HG02678 (cell line): Measurements from ENCODE around the gene PCK1.

Experiments
- ATAC-seq: cut with Tn5 transposase; IDR thresholded peaks from one replicate; pipeline ENCODE4 v1.9.1; 2021; ENCODE audit warnings: mild to moderate bottlenecking, moderate library complexity; ENCODE audit not compliant: unreplicated experiment

The PCK1 gene

DNA sequence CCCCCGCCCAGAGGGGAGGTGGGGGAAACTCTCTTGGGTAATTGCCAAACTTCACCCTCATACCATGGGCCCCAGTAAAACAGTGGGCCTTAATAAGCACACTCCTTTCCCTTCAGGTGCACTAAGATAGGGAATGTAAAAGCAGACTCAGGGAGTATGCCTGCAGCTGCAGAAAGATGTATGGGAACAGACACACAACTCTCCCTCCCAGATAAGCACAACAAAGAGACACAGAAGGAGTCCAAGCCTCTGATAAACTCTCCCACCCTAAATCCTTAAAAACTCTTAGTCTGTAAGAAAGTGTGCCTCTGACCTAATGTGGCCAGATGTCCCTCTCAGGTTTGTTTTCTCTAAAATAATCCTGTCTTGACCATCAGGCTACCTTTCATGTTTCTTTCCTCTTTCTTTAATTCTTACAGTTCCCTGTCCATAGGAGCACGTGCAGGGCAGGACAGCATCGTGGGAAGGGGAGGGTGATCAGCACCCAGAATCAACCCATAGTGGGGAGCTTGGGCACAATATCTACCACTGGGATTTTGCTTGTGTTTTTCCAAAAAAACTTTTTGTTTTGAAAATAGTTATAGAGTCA is 24.7 kb upstream of the PCK1 start:
- ATAC-seq: no peak

DNA sequence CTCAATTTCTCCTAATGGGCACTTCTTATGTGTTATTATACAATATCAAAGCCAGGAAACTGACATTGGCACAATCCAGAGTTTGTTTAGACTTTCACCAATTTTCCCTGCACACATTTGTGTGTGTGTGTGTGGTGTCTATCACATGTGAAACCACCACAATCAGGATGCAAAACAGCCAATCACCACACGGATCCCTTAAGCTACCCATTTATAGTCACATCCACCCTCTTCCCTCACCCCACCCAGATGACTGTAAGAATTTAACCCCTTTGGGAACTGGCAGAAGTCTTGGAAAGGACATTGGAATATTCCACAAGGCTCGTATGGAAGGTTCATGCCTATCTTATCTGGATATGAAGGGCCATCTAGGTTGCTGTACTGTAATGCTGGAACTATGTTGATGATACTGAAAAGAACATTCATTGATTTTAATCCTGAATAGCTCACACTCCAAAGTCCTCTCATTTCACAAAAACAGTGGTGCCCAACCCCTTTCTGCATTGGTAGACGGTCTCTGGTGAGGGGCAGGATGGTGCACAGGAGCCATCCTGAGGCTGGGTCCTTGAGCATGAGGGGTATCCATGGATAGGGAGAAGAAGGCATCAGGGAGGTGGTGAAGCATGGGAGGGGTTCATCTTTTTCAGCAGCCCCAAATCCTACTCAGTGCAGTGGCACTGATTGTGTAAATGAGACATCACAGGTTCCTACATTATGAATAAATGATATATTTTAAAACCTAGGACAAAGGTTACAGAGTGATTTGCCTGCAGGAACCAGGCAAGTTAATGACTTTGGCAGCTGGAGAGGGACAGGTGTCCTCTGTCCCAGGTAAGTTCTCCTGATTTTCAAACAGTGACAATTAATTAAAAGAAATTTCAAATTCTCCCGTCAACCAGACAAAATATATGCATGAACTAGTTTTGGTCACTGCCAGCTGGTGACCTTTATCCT is 23.9 kb upstream of the PCK1 start:
- ATAC-seq: no peak

DNA sequence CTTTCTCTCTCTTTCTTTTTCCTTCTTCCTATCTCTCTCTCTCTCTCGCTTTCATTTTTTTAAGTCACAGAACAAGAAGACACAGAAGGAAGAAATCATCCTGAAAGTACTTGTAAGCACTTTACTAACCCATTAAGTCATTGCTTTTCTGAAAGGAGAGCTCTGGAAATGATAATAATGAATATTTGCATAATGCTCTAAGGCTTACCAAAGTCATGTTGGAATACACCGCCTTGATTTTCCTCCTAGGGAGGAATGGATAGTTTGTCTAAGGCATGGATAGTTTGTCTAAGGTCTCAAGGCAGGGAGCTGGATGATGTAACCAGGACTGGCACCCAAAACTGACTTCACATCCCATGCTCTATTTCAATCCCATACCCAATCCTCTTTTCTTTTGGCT is 23.1 kb upstream of the PCK1 start:
- ATAC-seq: no peak

DNA sequence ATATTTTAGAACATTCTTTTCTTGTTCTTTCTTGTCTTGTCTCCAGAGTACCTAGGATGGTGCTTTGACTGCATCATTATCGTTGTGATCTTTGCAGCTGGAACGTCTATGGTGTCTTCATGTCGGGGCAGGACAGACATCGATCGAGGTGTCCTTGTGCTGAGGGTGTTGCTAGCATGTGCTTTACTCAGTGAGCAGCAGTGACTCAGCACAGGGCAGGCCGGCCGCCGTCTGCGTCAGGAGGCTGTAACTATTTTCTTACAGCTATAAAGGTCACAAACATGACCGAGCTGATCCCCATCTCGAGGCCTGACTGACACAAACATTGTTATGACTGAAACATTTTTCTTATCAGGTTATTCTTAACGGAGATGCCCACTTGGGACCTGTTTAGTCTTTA is 21.0 kb upstream of the PCK1 start:
- ATAC-seq: no peak

DNA sequence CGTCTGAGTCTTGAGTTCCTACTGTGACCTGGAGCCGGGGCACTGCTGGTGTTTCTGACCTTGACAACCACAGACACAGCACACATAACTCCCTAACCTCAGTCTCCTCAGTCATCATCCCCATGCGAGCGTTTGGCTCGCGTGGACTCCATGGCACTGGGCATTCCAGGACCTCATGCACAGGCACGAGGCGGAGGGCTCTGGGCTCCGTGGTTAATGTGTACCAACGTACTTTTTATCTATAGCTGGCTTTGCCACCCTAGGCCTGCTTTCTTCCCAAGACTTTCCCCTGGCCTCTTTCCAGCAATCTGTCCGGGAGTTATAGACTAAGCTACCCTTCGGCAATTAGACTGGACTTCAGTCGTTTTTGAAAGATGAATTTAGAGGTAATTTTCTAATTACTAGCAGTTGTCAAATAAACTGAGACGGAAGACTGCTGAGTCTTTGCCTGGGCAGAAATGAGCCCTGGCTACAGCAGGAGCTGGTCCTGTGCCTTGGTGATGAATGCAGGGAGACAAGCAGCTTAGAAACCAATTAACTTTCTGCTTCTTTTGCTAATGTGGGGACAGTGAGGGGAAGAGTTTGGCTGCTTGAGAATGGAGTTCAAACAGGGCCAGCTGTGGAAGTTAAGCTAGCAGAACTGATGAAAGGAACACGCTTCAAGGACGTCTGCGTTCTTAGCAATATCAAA is 19.9 kb upstream of the PCK1 start:
- no peak for ATAC-seq

DNA sequence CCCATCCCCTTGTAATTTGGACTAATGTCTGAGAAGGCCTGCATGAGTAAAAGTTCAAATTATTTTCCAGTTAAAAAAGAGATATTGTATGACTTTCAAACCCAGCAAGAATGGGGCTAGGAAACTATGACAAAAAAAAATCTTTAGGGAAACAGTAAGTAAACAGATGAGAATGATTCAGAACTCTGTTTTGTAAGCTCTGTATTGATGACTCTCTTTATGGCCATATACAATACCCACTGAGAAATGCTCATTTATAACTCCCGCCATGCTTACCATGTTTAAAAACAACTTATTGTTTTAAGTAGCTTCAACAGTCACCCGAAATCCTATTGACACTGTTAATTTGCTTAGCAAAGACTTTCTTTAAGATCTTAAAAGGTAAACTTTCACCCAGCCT is 17.2 kb upstream of the PCK1 start:
- no peak for ATAC-seq

DNA sequence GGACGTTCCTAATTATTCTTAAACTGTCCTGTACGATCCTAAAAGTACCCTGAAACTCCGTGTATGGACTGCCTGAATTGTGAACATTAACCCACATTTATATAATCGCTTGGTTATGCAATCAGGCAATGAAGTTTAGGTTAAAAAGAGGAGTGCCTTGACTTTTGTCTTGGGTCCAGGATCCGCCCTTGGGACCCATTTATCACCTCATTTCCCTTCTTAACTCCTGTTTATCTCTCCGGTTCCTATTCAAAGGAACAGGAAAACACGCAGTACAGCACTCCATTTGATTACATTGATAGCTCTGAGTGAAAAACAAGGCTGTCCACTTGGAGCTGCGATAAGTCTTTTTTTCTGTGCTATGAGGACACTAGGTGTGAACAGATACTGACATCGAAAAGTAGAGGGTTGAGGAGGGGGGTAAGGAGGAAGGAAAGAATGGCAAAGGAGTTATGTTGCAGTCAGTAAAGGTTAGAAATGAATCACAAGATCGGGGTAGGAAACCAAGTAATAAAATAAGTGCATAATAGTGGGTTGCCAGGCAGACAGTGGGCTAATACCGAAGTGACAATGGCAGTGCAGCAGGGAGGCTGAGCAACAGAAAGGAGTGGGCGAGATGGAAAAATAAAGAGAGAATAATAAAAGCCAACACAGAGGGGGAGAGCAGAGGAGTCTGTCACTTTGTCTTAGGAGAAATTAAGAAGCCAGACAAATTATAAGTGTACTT is 15.9 kb upstream of the PCK1 start:
- no peak for ATAC-seq

DNA sequence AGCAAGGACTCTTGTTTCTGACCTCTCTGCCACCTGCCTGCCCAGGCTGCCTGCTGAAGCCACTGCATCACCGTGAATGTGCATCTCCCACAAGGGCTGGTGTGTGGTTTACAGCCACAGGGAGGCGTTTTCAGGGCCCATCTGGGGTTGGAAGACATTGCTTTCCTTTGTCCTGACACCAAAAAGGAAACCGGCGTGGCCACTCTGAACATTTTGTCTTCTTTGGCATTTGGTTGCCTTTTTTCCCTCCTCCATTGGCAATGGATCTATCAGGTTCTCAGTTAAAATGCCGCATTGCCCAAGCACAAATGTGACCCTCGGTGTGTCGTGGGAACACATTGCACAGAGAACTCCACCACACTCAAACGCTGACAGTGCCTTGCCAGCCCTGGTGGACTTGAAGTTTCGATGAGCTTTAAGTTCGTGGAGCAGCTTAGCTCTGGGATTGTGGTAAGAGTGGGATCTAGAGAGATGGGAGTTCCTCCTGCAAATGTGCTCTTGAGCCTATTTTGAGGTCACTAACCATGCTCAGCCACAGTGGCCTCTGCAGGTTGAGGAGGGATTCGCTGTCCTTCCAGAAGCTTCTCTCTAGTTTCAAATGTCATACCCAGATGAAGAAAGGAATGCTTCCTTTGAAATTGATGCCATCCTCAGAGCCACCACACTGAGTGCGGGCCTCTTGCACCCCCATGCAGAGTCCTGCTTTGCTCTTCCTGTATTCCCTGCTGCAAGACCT is 14.8 kb upstream of the PCK1 start:
- ATAC-seq: no peak

DNA sequence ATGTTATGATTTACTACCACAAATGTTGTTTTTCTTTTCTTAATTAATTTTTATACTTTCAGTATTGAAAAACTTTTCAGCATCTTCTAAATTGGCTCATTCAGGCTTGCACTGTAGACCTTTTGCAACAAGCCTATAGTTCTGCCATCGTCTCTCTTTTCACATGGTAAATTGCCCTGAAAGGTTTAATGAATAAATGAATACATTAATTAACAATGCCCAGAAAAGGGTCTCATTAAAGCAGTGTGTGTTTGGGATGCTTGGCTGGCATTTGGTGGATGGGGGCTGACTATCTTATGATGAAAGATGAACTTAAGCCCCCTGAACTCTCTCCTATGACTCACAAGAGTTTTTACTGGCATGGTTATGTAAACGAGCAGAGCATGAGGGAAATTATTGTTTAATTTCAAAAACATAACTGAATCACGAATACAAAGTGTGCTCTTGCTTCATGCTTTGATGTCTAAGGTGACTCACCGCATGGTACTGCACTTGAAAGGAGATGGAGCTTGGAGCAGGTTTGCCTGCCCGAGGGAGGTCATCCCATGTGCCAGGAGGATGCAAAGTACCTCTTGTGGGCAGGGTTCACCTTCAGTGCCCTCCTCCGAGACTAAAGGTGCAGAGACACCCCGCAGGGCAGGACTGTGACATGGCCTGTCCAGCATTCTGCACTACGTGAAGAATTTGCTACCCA is 13.8 kb upstream of the PCK1 start:
- no peak for ATAC-seq

DNA sequence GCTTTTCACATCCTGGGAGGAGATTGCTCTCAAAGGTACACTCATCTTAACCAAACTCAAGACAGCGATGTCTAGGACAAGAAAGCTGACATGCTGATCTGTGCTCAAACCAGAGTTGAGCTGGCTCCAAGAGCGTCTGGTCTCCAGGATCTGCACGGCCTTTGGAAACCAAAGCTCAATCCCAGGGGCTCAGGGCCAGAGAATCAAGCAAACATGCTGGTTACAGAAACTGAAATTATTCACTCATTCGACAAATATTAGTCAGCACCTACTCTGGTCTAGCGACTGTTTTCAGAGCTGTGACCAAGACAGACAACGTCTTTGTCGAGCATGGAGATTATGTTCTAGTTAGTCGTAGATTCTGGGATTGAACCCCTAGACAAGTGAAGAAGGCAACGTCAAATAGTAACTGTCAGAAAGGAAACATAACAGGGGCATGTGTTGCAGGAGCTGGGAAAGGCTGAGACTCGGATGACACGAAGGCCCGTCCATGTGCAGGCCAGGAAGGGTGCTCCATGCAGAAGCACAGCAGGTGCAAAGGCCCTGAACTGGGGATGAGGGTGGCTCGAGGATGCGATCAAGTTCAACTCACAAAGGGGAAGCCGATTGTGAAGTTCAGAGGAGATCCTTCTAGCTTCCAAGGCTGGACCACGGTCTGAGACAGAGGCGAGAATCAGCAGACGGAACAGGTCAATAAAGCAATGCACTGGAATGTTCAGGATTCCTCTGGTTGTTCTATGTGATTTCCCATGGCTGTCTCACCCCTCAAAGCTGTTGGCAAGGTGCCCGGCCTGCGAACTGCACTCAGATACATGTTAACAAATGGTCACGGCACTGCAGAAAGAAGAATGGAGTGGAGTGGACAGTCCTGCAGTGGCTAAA is 12.5 kb upstream of the PCK1 start:
- ATAC-seq: no peak

DNA sequence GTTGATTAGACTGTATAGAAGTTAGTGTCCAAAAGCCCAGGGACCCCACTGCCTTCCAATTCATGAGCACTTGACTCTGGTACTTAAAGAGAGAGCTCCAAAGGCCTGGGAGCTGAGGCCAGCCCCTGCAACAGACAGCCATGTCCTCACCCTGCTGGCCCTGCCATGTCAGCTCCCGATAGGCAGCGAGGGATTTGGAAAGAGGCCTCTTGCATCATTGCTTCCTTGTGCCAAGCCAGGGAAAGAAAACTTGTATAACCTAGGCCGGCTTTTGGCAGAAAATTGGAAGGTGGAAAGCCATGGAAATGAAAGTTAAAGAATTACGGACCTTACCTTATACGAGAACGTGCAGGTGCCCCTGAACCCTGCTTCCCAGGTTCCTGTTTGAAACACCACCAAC is 8.4 kb upstream of the PCK1 start:
- ATAC-seq: no peak

DNA sequence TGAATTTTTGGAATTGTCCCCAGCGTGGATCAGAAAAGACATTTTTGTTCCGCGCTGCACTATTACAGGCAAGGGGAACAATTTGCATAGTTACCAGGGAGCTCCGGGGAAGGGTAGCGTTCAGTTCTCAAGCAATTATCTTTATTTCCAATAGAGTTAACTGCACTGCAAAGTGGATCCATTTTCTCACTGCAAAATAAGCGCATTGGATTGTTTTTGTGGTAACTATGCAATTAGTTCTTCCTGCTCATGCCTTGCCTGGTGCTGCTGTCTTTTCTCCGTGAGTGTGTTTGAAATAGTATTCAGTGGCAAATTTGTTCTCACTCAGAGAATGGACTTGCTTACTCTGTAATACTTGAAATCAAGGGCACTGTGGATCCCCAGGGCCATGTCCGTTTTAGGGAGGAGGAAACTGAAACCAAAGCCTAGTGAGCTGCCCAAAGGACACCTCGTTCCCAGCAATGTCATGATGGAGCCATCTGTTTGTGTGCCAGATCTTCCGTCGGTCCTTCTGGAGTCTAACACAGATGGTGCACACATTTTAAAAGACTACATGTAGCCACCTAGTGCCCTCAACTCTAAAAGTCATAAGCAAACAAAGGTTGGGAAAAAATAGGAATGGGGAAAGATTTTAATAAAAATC is 7.4 kb upstream of the PCK1 start:
- no peak for ATAC-seq

DNA sequence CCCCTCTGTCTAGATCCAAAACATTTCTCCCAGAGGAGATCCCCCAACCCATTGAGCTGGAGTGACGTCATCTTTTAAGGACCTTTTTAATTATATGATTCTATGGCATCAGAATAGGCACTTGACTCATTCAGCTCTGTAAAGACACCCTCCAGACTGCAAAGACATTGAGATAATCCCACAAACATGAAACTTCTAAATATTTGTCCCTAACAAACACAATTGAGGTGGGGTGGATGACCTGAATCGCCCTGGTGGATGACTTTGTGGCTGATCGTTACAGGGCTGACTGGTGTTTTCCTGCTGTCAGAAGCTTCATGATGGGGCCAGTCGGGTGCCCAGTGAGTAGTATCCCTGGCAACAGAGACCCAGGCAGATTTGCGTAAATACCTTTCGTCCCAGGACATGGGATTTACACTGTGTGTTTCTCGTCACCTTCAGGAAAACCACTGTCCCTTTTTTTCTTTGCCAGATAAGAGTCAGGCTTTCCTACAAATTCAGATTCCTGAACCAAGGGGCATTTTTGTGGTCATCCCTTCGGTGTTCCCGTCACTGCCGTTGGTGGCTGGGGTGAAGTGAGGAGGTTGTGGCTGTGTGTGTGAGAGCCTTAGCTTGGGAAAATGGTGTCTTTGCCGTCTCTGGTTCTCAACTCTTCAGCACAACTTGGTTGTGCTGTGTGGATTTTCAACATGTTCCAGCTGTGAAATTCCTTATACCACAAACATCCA is 5.3 kb upstream of the PCK1 start:
- ATAC-seq: no peak

DNA sequence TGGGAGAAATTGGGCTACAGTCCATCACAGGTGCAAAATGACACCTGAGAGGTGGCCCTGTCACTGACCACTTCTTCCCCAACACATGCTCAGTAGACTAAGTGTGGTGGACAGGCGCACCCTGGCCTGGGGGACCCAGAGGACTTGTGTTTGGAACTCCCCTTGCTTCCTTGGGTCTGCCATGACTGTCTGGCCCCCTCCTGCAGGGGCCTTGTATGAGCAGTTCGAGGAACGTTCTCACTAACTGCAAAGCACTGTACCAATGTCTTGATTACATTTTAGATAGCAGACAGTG is 4.0 kb upstream of the PCK1 start:
- no peak for ATAC-seq

DNA sequence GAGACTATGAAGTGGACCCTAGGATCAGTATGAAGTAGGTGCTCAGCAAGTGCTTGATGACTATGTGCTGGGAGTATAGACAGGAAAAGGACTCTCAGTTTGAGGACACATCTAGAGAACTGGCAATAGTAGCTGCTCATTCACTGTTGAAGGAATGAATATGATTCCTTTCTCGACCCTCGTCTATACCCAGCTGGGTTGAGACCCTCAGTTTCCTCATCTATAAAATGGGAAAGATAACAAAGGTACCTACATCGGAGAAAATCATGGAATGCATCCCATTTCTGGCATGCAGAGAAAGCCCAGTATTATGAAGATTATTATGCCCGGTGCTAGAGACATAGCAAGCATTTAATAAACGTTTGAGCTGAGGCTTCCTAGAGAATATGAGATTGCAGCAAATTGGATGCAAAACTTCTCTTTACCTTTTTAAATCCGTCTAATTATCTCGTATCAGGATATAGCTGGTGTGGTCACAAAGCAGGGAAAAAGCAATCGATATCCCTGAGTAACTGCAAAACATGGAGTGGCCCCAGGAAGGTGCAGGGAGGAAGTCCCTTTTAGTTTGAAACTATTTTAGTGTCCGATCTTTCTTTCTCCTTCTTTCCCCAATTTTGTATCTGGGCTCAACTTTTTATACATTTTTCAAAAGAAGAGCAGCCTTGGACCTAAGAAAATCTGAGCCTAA is 2.8 kb upstream of the PCK1 start:
- ATAC-seq: no peak

DNA sequence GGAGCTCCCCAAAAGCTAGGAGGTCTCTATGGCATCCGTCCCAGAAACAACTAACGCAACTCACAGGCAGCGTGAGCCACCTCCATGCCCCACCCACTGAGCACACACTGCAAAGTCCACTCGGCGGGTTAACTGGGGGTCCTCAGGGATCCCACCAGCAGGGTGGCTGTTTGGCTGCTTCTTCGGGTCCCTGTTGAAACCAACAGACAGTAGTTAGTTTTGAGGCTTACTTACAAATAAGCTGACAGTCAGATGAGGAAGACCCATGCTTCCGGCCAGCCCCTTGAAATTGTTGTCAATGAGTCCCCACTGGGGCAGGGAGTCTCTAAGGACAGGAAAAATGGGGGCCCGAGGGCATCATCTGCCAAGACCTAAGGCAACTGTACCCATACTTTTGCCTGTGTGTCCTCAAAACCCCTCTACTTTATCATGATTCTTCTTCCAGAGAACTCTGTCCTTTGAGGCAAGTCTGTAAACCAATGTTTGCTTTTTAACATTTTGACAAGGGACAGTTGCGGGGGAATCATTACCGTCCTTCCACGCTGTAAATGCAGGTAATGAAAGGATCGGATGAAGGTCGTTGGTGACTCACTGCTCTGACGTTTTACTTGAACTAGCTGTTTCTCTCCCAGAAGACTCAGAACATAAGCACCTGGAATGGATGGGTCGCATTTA is 2.2 kb upstream of the PCK1 start:
- no peak for ATAC-seq

DNA sequence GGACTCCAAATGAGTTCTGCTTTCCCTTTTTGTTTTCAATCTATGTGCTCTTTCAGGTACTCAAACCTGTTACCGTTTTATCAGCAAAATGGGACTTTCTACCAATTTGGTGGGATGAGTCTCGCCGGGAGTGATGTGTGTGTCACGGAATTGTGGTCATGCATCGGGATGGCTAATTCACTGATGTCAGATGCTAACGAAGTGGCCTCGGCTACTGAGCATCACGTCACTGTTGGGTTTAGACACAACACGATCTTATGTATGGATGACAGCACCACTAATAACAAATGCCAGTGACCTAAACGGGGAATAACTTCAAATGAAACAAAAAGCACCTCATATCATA is 1.6 kb upstream of the PCK1 start:
- ATAC-seq: no peak
